LNCaP clone FGC (cell line): ENCODE measurements around the gene IER5L.

ENCODE experiments used
- DNase-seq: peaks from one replicate; pipeline ENCODE4 v3.0.0-alpha.2; 2011; ENCODE audit warnings: low read depth
- H3K4me3 ChIP-seq: 2 replicates; pipeline ENCODE4 v1.5.1; 2011; ENCODE audit warnings: mild to moderate bottlenecking, low read depth, low read length, control low read depth
- CTCF ChIP-seq: IDR thresholded peaks from 2 replicates; pipeline ENCODE4 v1.5.1; 2012; ENCODE audit warnings: mild to moderate bottlenecking; ENCODE audit not compliant: control insufficient read depth, insufficient read depth; ENCODE audit errors: extremely low read depth

Gene IER5L

GRCh38 chr9:129211686-129212085 lies 33.6 kb upstream of the IER5L start:
- DNase-seq: peak; percentile 1
- TF ChIP-seq CTCF: no peak
- no peak overlapping the region for H3K4me3 ChIP-seq

GRCh38 chr9:129210125-129210524 lies 32.1 kb upstream of the IER5L start:
- no peak for TF ChIP-seq CTCF
- H3K4me3 ChIP-seq: no peak overlapping the region
- DNase-seq: no peak

- no peak for TF ChIP-seq CTCF
- no peak overlapping the region for H3K4me3 ChIP-seq
- no peak for DNase-seq
Measured at GRCh38 chr9:129209580-129209979, 31.5 kb upstream of the IER5L start.

- TF ChIP-seq CTCF: no peak
- H3K4me3 ChIP-seq: no peak overlapping the region
- DNase-seq: no peak
Measured at GRCh38 chr9:129209109-129209508, 31.0 kb upstream of the IER5L start.

GRCh38 chr9:129208207-129209032 lies 30.4 kb upstream of the IER5L start:
- DNase-seq: no peak
- TF ChIP-seq CTCF: no peak
- H3K4me3 ChIP-seq: no peak overlapping the region

- TF ChIP-seq CTCF: no peak
- no peak for DNase-seq
- no peak overlapping the region for H3K4me3 ChIP-seq
Measured at GRCh38 chr9:129206905-129207304, 28.8 kb upstream of the IER5L start.

- DNase-seq: no peak
- no peak for TF ChIP-seq CTCF
Measured at GRCh38 chr9:129206401-129206800, 28.3 kb upstream of the IER5L start.

More at GRCh38 chr9:129206401-129206800, 28.3 kb upstream of the IER5L start:
- H3K4me3 ChIP-seq: no peak overlapping the region
